Breast epithelium (tissue), 3 donors: ENCODE measurements around the gene EXPH5.

Experiments
- CTCF ChIP-seq, 3 donors: fragments of 450-650 bp; IDR thresholded peaks; one replicate each; pipeline ENCODE4 v1.5.1; 2016 to 2017; ENCODE audit warnings: antibody characterized with exemption in 3 of 3, mild to moderate bottlenecking in 3 of 3, moderate library complexity in 3 of 3
- POLR2A ChIP-seq: fragments of 450-650 bp; IDR thresholded peaks from one replicate; pipeline ENCODE4 v1.6.1; 2016; ENCODE audit warnings: antibody characterized with exemption, mild to moderate bottlenecking, moderate library complexity

GRCh38 chr11:108543316-108543964, 50.1 kb downstream of the EXPH5 start:
- no peak for TF ChIP-seq CTCF (IDR thresholded peaks at IDR 0.05)
- TF ChIP-seq POLR2A, result no peak
